KMS-11 (cell line): ENCODE data around the gene PAFAH1B1.

Experiments used
- H2AFZ ChIP-seq: fragments of 200-600 bp; sonication (generic); 2 replicates; pipeline ENCODE4 v1.6.1; 2016; ENCODE audit warnings: antibody characterized with exemption, mixed run types, low read depth
- H3K27ac ChIP-seq: fragments of 200-600 bp; sonication (generic); 2 replicates; pipeline ENCODE4 v1.6.1; 2016; ENCODE audit warnings: mild to moderate bottlenecking, mixed run types
- H3K27me3 ChIP-seq: fragments of 200-600 bp; sonication (generic); 2 replicates; pipeline ENCODE4 v1.6.1; 2017; ENCODE audit warnings: mild to moderate bottlenecking, low read depth, mixed run types, moderate library complexity; ENCODE audit not compliant: insufficient read depth
- H3K36me3 ChIP-seq: fragments of 200-600 bp; sonication (generic); 2 replicates; pipeline ENCODE4 v1.6.1; 2017; ENCODE audit warnings: mild to moderate bottlenecking, mixed run types; ENCODE audit not compliant: insufficient read depth
- H3K4me1 ChIP-seq: fragments of 200-600 bp; sonication (generic); 2 replicates; pipeline ENCODE4 v1.6.1; 2016; ENCODE audit warnings: mild to moderate bottlenecking, low read depth, mixed run types; ENCODE audit not compliant: poor library complexity, severe bottlenecking
- H3K4me2 ChIP-seq: fragments of 200-600 bp; sonication (generic); 2 replicates; pipeline ENCODE4 v1.7.0; 2016; ENCODE audit warnings: mild to moderate bottlenecking, mixed run types
- H3K4me3 ChIP-seq: fragments of 200-600 bp; sonication (generic); IDR thresholded peaks from 2 replicates; pipeline ENCODE4 v1.6.1; 2017; ENCODE audit warnings: low read depth, low read length, mixed read lengths; ENCODE audit not compliant: insufficient read depth
- H3K79me2 ChIP-seq: fragments of 200-600 bp; sonication (generic); 2 replicates; pipeline ENCODE4 v1.6.1; 2016; ENCODE audit warnings: low read depth, mixed run types; ENCODE audit not compliant: insufficient read depth
- H3K9ac ChIP-seq: fragments of 200-600 bp; sonication (generic); 2 replicates; pipeline ENCODE4 v1.6.1; 2016; ENCODE audit warnings: mild to moderate bottlenecking, mixed run types
- H4K20me1 ChIP-seq: fragments of 200-600 bp; sonication (generic); 2 replicates; pipeline ENCODE4 v1.6.1; 2016; ENCODE audit warnings: mild to moderate bottlenecking, mixed run types; ENCODE audit not compliant: insufficient read depth
- TF ChIP-seq, protein P1 (sequence below): fragments of 200-600 bp; sonication (generic); conservative IDR thresholded peaks from 2 replicates; pipeline ENCODE4 v1.6.1; 2017; ENCODE audit warnings: low read depth, mild to moderate bottlenecking, antibody characterized with exemption, low read length, moderate library complexity, mixed read lengths

Gene PAFAH1B1

DNA sequence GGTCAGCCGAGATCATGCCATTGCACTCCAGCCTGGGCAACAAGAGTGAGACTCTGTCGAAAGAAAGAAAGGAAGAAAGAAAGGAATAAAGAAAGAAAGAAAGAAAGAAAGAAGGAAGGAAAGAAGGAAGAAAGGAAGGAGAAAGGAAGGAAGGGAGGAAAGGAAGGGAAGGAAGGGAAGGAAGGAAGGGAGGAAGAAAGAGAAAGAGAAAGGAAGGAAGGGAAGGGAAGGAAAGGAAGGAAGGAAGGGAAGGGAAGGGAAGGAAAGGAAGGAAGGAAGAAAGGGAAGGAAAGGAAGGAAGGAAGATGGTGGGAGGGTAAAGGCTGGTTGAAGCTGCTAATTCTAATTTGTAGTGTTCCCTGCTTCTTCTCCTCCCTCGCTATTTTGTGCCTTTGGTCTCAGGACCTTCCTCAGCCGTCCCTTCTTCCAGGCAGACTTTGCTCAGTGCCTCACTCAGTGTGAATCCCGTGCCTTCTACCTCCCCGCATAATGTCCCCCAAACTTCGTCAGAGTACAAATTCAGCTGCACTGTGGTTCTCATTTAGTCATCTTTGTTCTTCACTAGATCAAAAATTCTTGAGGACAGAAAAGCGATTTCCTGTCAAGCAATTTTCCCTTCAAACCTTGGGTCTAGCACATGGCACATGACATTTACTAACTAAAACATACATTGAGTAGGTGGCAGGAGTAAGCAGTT lies 31.1 kb upstream of the PAFAH1B1 start:
- H4K20me1 ChIP-seq: no peaks in the 10 kb centered on the region
- no peaks in the 10 kb centered on the region for H3K79me2 ChIP-seq
- no peaks in the 10 kb centered on the region for H3K36me3 ChIP-seq
- no peaks in the 10 kb centered on the region for H3K27me3 ChIP-seq
- H3K9ac ChIP-seq: no peak overlapping the region
- TF ChIP-seq, protein P1, sequence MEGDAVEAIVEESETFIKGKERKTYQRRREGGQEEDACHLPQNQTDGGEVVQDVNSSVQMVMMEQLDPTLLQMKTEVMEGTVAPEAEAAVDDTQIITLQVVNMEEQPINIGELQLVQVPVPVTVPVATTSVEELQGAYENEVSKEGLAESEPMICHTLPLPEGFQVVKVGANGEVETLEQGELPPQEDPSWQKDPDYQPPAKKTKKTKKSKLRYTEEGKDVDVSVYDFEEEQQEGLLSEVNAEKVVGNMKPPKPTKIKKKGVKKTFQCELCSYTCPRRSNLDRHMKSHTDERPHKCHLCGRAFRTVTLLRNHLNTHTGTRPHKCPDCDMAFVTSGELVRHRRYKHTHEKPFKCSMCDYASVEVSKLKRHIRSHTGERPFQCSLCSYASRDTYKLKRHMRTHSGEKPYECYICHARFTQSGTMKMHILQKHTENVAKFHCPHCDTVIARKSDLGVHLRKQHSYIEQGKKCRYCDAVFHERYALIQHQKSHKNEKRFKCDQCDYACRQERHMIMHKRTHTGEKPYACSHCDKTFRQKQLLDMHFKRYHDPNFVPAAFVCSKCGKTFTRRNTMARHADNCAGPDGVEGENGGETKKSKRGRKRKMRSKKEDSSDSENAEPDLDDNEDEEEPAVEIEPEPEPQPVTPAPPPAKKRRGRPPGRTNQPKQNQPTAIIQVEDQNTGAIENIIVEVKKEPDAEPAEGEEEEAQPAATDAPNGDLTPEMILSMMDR: no peak
- H3K4me3 ChIP-seq: no peak overlapping the region
- no peak overlapping the region for H2AFZ ChIP-seq
- no peak overlapping the region for H3K27ac ChIP-seq
- no peak overlapping the region for H3K4me2 ChIP-seq
- no peaks in the 10 kb centered on the region for H3K4me1 ChIP-seq

DNA sequence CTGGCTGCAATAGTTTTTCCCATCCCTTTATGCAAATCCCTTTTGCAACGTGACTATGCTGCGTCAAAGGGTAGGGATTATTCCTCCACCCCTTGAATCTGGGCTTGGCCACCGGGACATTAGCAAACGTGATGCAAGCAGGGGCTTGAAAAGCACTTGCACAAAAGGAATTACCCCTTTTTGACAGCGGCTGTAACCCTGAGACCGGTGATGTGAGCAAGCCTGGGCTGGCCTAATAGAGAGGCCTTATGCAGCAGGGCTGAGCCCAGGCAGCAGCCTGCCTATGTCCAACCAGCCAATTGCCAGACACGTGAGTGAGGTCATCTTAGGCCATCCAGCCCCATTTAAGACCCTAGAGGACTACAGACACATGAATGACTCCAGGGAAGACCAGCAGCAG lies 30.4 kb upstream of the PAFAH1B1 start:
- no peak overlapping the region for H3K27ac ChIP-seq
- no peak overlapping the region for H3K4me2 ChIP-seq

DNA sequence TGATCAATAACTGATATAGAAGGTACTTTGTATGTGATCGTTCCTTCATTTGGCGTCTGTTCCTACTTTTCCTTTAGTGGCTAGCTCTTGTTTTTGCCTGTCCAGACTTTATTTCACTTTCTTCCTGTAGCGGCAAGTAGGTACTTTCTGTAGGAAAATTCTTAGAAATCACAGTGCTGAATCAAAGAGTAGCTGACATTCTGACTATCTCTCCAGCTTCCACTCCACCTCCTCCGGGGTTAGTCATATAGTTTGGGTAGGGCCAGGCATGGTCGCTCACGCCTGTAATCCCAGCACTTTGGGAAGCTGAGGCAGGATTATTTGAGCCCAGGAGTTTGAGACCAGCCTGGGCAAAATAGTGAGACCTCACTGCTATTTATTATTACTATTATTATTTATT lies 29.9 kb upstream of the PAFAH1B1 start:
- no peak overlapping the region for H3K27ac ChIP-seq
- H3K36me3 ChIP-seq: no peaks in the 10 kb centered on the region
- no peak overlapping the region for H3K9ac ChIP-seq
- H3K4me1 ChIP-seq: no peaks in the 10 kb centered on the region
- H3K4me3 ChIP-seq: no peak overlapping the region
- H2AFZ ChIP-seq: no peak overlapping the region
- no peak overlapping the region for H3K4me2 ChIP-seq
- H3K27me3 ChIP-seq: no peaks in the 10 kb centered on the region
- no peaks in the 10 kb centered on the region for H4K20me1 ChIP-seq
- H3K79me2 ChIP-seq: no peaks in the 10 kb centered on the region
- TF ChIP-seq, protein P1: no peak

More for the DNA sequence above, 30.4 kb upstream of the PAFAH1B1 start:
- Histone ChIP-seq H3K4me1 (no peaks in the 10 kb centered on the region), H3K4me3 (no peak overlapping the region), H4K20me1 (no peaks in the 10 kb centered on the region), H3K27me3 (no peaks in the 10 kb centered on the region), H3K79me2 (no peaks in the 10 kb centered on the region), H3K36me3 (no peaks in the 10 kb centered on the region), H3K9ac (no peak overlapping the region), H2AFZ (no peak overlapping the region)
- TF ChIP-seq, protein P1: no peak

DNA sequence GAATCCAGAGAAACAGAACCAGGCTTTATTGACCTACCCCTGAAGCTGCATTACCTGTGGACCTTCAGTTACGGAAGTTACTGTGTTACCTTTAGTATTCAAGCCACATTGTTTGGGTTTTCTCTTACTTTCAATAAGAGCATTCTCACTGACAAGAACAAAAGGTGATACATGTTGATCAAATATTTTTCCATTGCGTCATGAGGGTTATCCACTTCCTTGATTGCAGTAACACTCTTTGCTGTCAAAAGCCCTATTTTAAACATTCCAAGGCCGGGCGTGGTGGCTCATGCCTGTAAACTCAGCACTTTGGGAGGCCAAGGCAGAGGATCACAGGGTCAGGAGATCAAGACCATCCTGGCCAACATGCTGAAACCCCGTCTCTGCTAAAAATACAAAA lies 28.6 kb upstream of the PAFAH1B1 start:
- H3K4me3 ChIP-seq: no peak overlapping the region
- no peak overlapping the region for H2AFZ ChIP-seq
- H3K36me3 ChIP-seq: no peaks in the 10 kb centered on the region
- H4K20me1 ChIP-seq: no peaks in the 10 kb centered on the region
- TF ChIP-seq, protein P1: no peak
- no peaks in the 10 kb centered on the region for H3K4me1 ChIP-seq
- H3K27me3 ChIP-seq: no peaks in the 10 kb centered on the region
- no peak overlapping the region for H3K27ac ChIP-seq
- no peak overlapping the region for H3K4me2 ChIP-seq
- H3K9ac ChIP-seq: no peak overlapping the region
- no peaks in the 10 kb centered on the region for H3K79me2 ChIP-seq
